IPS-18c (cell line): ENCODE measurements around the gene NUDT2.
"Not testable (repeated sequence)": the region's sequence is repeated elsewhere in the genome, so short reads cannot be mapped to it uniquely, and the experiment has no call there.

Experiments used
- H3K4me3 ChIP-seq: 2 replicates; pipeline ENCODE4 v1.7.0; 2013; ENCODE audit warnings: low read depth, mild to moderate bottlenecking, low read length, moderate library complexity; ENCODE audit not compliant: insufficient read depth
- H3K9me3 ChIP-seq: one replicate; pipeline ENCODE4 v1.6.1; 2013; ENCODE audit warnings: mild to moderate bottlenecking, low read length, moderate library complexity; ENCODE audit not compliant: control insufficient read depth, insufficient read depth

NUDT2 gene

GRCh38 chr9:34362614-34363214 is 33.3 kb downstream of the NUDT2 start:
- peaks cover 2% of the 10 kb centered on the region for H3K9me3 ChIP-seq
- H3K4me3 ChIP-seq = no peak overlapping the region

GRCh38 chr9:34363619-34364351 is 34.4 kb downstream of the NUDT2 start:
- peak overlapping the region; percentile 1; the same call in 1 of the 2 replicates for H3K4me3 ChIP-seq
- peaks cover 2% of the 10 kb centered on the region for H3K9me3 ChIP-seq

DNA sequence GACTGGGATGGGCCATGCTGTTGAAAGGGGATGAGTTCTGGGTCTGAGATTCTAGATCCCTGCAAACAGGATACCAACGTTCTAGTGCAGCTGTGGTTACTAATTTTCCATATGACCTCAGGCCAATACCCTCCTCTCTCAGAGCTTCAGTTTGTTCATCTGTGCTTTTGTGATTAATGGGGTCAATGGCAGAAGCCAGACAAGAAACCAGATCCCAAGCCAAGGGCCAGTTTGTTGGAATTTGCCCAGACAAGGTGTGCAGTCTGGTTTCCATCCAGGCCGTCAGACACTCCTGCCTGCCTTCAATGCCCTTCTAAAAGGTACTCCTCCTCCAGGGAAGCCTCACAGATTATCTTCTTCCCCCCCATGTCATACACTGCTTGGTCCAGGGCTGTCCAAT is 35.9 kb downstream of the NUDT2 start:
- Histone ChIP-seq H3K9me3 (peaks cover 1% of the 10 kb centered on the region), H3K4me3 (no peak overlapping the region)

GRCh38 chr9:34366365-34366764 is 37.0 kb downstream of the NUDT2 start:
- H3K4me3 ChIP-seq = no peak overlapping the region

DNA sequence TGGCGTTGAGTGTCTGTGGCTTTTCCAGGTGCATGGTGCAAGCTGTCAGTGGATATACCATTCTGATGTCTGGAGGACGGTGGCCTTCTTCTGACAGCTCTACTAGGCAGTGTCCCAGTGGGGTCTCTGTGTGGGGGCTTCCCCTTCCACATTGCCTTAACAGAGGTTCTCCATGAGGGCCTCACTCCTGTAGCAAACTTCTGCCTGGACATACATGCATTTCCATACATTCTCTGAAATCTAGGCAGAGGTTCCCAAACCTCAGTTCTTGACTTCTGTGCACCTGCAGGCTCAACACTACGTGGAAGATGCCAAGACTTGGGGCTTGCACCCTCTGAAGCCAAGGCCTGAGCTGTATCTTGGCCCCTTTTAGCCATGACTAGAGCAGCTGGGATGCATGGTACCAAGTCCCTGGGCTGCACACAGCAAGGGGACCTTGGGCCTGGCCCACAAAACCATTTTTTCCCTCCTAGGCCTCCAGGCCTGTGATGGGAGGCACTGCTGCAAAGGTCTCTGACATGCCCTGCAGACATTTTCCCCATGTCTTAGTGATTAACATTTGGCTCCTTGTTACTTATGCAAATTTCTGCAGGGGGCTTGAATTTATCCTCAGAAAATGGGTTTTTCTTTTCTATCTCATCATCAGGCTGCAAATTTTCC is 38.5 kb downstream of the NUDT2 start:
- not testable (repeated sequence) for H3K9me3 ChIP-seq, H3K4me3 ChIP-seq

More at GRCh38 chr9:34366365-34366764, 37.0 kb downstream of the NUDT2 start:
- H3K9me3 ChIP-seq = peaks cover 2% of the 10 kb centered on the region

- not testable (repeated sequence) for H3K9me3 ChIP-seq, H3K4me3 ChIP-seq
Measured at GRCh38 chr9:34368796-34369195, 39.4 kb downstream of the NUDT2 start.

DNA sequence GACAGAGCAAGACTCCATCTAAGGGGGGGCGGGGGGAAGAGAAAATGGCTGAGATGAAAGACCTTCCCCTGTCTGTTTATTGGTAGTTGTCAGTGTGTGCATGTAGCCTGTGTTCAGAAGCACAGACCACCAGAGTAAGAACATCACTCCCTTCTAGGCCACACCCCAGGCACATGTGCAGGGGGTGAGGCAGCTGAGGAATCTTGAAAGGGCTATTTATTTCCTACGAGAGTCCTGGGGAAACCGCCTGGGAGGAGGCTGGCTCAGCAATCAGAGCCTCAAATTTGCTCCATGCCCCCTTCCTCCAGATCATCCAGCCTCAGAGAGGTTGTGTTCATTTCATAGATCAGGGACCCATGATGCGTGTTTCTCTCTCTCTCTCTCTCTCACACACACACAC is 40.3 kb downstream of the NUDT2 start:
- Histone ChIP-seq H3K4me3 (no peak overlapping the region), H3K9me3 (peaks cover 7% of the 10 kb centered on the region)

GRCh38 chr9:34370335-34370969 is 41.1 kb downstream of the NUDT2 start:
- H3K4me3 ChIP-seq = no peak overlapping the region
- peaks cover 7% of the 10 kb centered on the region for H3K9me3 ChIP-seq

- H3K4me3 ChIP-seq = no peak overlapping the region
- H3K9me3 ChIP-seq = peaks cover 7% of the 10 kb centered on the region
Measured at GRCh38 chr9:34370970-34371880, 41.9 kb downstream of the NUDT2 start.

DNA sequence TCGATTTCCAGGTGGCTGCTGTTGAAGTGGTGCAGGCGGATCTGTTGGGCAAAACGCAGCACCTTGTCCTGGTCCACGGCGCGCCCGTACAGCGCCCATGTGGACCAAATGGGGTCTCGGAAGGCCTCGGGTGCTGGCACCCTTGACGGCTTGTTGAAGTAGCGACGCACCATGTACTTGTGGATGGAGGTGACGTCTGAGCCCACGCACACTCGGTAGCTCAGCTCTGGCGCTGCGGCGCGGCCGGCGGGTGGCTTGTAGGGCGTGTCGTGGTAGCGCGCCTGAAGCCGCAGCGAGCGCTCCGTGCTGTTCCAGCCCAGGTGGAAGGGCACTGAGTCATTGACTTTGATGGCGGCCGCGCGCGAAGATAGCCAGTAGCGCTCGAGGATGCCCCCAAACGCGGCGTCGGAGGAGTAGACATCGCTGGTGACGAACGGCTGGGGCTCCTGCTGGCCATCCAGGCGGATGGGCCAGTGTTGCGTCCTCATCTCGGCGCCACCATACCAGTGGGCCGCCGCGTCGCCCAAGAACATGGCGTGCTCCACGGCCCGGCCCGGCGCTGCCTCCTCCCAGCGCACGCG is 42.6 kb downstream of the NUDT2 start:
- Histone ChIP-seq H3K4me3 (no peak overlapping the region), H3K9me3 (peaks cover 7% of the 10 kb centered on the region)

GRCh38 chr9:34372467-34373011 is 43.2 kb downstream of the NUDT2 start:
- H3K4me3 ChIP-seq = no peak overlapping the region

DNA sequence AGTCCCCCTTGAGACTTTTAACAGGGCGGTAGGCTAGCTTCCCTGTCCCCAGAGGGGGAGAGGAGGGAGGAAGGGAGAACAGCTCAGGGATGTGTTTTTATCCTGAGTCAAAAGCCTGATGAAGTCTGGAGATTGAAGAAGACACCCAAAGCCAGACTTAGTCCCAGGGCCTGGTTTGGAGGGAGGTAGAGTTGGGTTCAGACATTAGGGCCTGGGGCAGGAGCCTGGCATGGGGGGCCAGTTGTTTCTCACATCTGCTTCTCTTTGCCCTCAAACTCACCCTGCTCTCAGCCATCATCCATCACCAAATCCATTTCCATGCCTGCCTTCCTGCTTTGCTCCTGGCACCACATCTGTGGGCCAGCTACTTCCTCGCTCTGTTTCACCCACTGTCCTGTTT is 44.4 kb downstream of the NUDT2 start:
- peaks cover 9% of the 10 kb centered on the region for H3K9me3 ChIP-seq
- H3K4me3 ChIP-seq = no peak overlapping the region

More at GRCh38 chr9:34372467-34373011, 43.2 kb downstream of the NUDT2 start:
- peaks cover 7% of the 10 kb centered on the region for H3K9me3 ChIP-seq

DNA sequence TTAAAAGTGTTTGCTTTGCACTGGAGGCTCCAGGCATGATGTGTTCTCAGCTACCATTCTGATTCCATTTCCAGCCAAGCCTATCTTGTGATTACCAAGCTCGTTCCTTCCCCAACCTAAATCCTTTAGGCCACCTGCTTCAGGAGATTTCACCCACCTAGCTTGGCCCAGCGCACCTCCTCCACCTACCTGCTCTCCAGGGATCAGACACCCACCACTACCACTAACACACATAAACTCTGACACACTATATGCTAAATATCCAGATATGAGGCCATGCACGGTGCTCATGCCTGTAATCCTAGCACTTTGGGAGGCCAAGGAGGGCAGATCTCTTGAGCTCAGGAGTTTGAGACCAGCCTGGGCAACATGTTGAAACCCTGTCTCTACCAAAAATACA is 45.0 kb downstream of the NUDT2 start:
- H3K4me3 ChIP-seq = no peak overlapping the region

GRCh38 chr9:34374905-34375552 is 45.7 kb downstream of the NUDT2 start:
- Histone ChIP-seq H3K9me3 (peaks cover 9% of the 10 kb centered on the region), H3K4me3 (peak overlapping the region; percentile 6; the same call in 1 of the 2 replicates)

More for the DNA sequence above, 45.0 kb downstream of the NUDT2 start:
- H3K9me3 ChIP-seq = peaks cover 9% of the 10 kb centered on the region

GRCh38 chr9:34375901-34376595 is 46.7 kb downstream of the NUDT2 start:
- H3K4me3 ChIP-seq = peak overlapping the region; percentile 76
- peaks cover 7% of the 10 kb centered on the region for H3K9me3 ChIP-seq
